GM12801 (cell line): Measurements from ENCODE around the gene SF3B2.

Experiments
- TF ChIP-seq, protein P1 (sequence below): IDR thresholded peaks from one replicate; pipeline ENCODE4 v1.5.1; 2011; ENCODE audit warnings: control low read depth; ENCODE audit not compliant: insufficient read length; ENCODE audit errors: extremely low read depth

SF3B2 gene

DNA sequence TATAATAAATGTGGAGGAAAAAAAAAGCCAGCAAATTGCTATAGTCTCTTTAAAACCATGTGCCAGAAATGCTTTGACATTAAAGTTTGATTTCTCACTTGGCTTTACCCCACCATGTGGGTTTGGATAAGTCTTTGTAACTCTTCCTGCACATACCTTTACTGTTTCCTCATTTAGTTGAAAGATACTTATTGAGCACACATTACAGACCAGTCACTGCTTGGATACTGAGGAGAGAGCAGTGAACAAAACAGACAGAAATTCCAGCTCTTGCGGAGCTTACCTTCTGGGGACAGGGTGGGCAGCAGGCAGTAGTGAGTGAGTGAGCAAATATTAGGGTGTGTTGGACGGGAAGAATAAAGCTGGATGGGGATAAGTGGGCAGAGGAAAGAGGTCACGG, 31.6 kb downstream of the SF3B2 start:
- TF ChIP-seq, protein P1, sequence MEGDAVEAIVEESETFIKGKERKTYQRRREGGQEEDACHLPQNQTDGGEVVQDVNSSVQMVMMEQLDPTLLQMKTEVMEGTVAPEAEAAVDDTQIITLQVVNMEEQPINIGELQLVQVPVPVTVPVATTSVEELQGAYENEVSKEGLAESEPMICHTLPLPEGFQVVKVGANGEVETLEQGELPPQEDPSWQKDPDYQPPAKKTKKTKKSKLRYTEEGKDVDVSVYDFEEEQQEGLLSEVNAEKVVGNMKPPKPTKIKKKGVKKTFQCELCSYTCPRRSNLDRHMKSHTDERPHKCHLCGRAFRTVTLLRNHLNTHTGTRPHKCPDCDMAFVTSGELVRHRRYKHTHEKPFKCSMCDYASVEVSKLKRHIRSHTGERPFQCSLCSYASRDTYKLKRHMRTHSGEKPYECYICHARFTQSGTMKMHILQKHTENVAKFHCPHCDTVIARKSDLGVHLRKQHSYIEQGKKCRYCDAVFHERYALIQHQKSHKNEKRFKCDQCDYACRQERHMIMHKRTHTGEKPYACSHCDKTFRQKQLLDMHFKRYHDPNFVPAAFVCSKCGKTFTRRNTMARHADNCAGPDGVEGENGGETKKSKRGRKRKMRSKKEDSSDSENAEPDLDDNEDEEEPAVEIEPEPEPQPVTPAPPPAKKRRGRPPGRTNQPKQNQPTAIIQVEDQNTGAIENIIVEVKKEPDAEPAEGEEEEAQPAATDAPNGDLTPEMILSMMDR, result no peak

DNA sequence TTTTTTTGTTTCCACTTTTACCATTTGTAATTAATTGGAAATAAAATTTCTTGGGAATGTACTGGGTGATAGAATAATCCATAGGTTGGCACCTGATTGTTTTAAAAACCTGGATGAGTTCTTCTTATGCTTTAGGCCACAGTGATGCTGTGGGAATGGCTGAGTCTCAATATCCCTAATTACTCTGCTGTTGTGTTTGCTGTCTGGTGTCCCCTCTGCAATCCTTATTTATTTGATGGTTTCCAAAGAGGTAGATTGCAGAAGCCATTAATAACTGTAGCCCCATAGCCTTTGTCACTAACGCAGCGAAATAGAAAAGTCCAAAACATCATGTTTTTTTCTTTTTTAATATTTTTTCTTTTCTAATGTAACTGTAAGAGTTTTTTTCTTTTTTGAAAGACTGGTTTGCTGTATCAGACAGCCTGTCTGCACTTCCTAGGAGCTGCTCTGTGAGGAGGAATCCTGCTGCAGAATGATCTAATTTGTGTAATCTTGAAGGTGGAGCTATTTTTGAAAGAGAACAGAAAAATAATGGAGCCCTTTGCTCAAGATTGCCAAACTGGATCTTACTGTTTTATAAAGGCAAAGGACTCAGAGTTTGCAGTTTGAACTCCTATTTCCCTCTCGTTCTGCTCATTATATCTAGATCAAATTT, 32.8 kb downstream of the SF3B2 start:
- TF ChIP-seq, protein P1, result no peak

DNA sequence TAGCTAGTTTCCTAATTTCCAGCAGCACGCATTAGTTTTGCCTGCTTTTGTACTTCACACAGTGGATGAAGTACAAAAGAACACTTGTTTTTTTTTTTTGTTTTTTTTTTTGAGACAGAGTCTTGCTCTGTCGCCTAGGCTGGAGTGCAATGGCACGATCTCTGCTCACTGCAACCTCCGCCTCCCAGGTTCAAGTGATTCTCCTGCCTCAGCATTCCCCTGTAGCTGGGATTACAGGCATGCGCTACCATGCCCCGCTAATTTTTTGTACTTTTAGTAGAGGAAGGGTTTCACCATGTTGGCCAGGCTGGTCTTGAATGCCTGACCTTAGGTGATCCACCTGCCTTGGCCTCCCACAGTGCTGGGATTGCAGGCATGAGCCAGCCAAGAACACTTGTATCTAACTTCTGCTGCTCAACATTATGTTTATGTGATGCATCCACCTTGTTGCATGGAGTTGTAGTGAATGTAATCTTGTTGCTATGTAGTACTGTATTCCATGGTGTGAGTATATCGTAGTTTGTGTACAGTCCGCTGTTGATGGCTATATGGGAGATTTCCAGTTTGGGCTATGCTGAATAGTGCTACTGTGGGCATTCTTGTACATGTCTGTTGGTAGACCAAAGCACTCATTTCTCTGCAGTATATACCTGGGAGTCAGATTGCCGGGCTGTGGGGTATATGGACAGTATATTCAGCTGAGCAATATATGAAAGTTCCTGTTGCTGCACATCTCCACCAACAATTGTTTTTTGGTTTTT, 35.2 kb downstream of the SF3B2 start:
- TF ChIP-seq, protein P1, result no peak

DNA sequence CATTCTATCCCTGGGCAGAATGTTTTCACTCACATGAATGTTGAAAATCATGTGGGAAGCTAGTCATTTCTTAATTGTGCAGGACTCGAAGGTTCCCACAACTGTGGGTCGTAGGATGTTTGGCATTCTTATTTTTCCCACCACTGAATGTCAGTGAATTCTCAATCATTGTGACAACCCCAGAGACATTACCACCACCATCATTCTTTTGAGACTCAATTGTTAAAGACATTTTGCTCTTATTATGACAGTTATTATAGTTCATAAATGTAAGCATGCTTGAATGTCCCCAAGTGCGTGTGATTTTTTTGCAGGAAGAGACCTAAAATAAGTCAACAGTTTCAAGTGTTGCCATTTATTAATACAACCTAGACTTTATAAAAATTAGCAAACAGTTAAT, 36.9 kb downstream of the SF3B2 start:
- TF ChIP-seq, protein P1, result no peak

DNA sequence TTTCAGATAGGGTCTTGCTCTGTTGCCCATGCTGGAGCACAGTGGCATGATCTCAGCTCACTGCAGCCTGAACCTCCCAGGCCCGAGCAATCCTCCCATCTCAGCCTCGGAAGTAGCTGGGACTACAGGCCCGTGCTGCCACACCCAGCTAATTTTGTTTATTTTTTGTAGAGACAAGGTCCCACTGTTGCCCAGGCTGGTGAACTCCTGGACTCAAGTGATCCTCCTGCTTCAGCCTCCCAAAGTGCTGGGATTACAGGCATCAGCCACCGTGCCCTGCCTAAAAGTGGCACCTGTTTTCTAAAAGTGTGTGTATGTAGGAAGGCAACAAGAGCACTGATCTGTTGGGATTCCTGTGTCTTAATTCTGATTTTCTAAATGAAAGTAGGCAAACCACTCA, 38.1 kb downstream of the SF3B2 start:
- TF ChIP-seq, protein P1, result no peak

DNA sequence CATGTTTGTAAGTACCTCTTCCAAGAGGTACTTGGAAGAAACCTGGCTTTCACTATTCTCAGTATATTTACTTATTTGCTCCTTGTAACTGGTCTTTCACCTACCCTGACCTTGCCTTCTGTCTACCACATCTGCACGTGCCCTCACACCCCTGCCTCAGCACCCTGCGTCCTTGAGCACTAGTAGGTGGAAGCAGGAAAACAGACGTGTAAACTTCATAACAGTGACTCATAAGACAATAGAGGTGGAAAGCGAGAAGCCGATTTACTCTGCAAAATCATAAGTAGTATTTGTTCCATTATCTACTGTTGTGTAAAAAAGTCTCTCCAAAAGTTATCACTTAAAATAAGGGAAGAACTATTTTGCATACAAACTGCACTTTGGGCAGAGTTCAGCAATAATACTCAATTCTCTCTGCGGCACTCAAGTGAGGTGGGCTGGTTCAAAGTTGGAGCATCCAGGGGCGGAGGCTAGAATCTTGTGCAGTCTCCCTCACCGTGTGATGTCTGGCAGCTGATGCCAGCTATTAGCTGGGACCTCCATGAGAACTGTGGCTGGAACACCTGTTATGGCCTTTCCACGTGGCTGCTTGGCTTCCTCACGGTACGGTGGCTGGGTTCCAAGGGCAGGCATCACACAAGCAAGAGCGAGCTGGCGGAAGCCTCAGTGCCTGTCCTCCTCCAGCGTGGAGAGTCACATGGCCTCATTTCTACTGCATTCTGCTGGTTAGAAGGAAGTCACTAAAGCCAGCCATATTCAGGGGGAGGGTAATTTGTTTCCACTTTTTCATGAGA, 48.3 kb downstream of the SF3B2 start:
- TF ChIP-seq, protein P1, result no peak

DNA sequence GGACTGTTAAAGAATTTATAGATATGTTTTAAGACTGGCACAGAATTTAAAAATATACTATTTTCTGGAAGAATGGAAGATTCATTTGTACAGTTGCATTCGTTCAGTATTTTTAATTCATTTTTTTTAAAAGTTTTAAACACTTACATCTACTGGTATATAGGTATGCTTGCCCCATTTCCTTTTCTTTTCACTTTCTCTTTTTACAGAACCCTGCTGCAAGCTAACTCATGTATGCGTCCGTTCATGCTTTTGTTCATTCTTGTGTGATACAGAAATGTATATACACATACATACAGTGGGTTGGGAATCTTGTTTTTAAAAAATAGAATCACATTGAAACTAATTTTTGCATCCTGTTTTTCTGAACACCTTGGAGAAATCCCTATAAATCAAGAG, 48.9 kb downstream of the SF3B2 start:
- TF ChIP-seq, protein P1, result no peak
